H1 (cell line): ENCODE results near the gene ME1. TPM values are rescaled to one million over a fixed set of nuclear protein-coding genes. Genes with fewer than 3 reads are reported as not detected.

Source experiments
- CTCF ChIA-PET: fragments of 300-600 bp; sonication (Branson Sonifier 250); formaldehyde crosslinking; loops from one replicate; lab custom pipeline; 2021; ENCODE audit not compliant: partially characterized antibody; lab: Charles Lee
- POLR2A ChIA-PET: fragments of 300-600 bp; sonication (Branson Sonifier 250); formaldehyde crosslinking; loops from one replicate; lab custom pipeline; 2021; ENCODE audit warnings: inconsistent platforms; ENCODE audit not compliant: partially characterized antibody; lab: Charles Lee
- DNase-seq, 2 experiments: peaks; one replicate each; pipeline versions ENCODE4 v3.0.0 to v3.0.0-alpha.2; 2010 to 2022; ENCODE audit warnings: low spot score in 2 of 2, low read depth in 1 of 2, mixed read lengths in 1 of 2
- FAIRE-seq: peaks from 2 replicates; lab custom pipeline; 2011; peaks lifted over from hg19 to GRCh38; lab: Jason Lieb, UNC
- H2AFZ ChIP-seq: 2 replicates; pipeline ENCODE4 v1.8.1; 2012; ENCODE audit warnings: low read length, inconsistent platforms
- H2AK5ac ChIP-seq: 2 replicates; pipeline ENCODE4 v1.6.1; 2013; ENCODE audit warnings: low read depth, low read length
- H2BK120ac ChIP-seq: replicated peaks from 2 replicates; pipeline ENCODE3; 2013; ENCODE audit warnings: low read depth, low read length, inconsistent platforms
- H2BK12ac ChIP-seq: 2 replicates; pipeline ENCODE4 v1.6.1; 2013; ENCODE audit warnings: low read depth, low read length
- H2BK15ac ChIP-seq: 2 replicates; pipeline ENCODE4 v1.6.1; 2013; ENCODE audit warnings: low read length
- H2BK20ac ChIP-seq: 2 replicates; pipeline ENCODE4 v1.6.1; 2013; ENCODE audit warnings: low read length
- H2BK5ac ChIP-seq: 2 replicates; pipeline ENCODE4 v1.6.1; 2013; ENCODE audit warnings: low read depth, low read length
- H3K14ac ChIP-seq: 2 replicates; pipeline ENCODE4 v1.6.1; 2013; ENCODE audit warnings: inconsistent platforms; ENCODE audit not compliant: insufficient read length
- H3K18ac ChIP-seq: 2 replicates; pipeline ENCODE4 v1.6.1; 2013; ENCODE audit warnings: low read length; ENCODE audit errors: extremely low read depth
- H3K23ac ChIP-seq: 2 replicates; pipeline ENCODE4 v1.6.1; 2013; ENCODE audit warnings: inconsistent platforms; ENCODE audit not compliant: insufficient read length
- H3K23me2 ChIP-seq: 2 replicates; pipeline ENCODE4 v1.6.1; 2013; ENCODE audit warnings: low read depth, low read length
- H3K27ac ChIP-seq: 2 replicates; pipeline ENCODE4 v1.6.1; 2011; ENCODE audit warnings: low read depth, low read length, inconsistent platforms
- H3K27me3 ChIP-seq, 4 experiments: replicated peaks in 1 of 4; 1 replicate in 1 of 4; 2 replicates in 3 of 4; pipeline versions ENCODE4 v1.6.1 to v1.8.1; 2011 to 2013; ENCODE audit warnings: low read length in 3 of 4, mild to moderate bottlenecking in 3 of 4, inconsistent platforms in 2 of 4, mixed read lengths in 2 of 4, moderate library complexity in 1 of 4; ENCODE audit not compliant: control insufficient read depth in 3 of 4, insufficient read depth in 3 of 4; ENCODE audit errors: extremely low read depth in 1 of 4
- H3K36me3 ChIP-seq, 4 experiments: 2 replicates each; pipeline versions ENCODE4 v1.6.1 to v1.8.1; 2011 to 2013; ENCODE audit warnings: mild to moderate bottlenecking in 4 of 4, low read length in 3 of 4, moderate library complexity in 2 of 4, control low read depth in 1 of 4, inconsistent platforms in 1 of 4; ENCODE audit not compliant: insufficient read depth in 4 of 4, control insufficient read depth in 2 of 4
- H3K4ac ChIP-seq: replicated peaks from 2 replicates; pipeline ENCODE3; 2013; ENCODE audit warnings: low read length, low read depth, mixed read lengths, inconsistent platforms; ENCODE audit not compliant: insufficient read length
- H3K4me1 ChIP-seq, 4 experiments: replicated peaks in 1 of 4; 1 replicate in 1 of 4; 2 replicates in 3 of 4; pipeline versions ENCODE4 v1.6.1 to v1.8.1; 2011 to 2013; ENCODE audit warnings: low read length in 3 of 4, inconsistent platforms in 2 of 4, mixed read lengths in 1 of 4; ENCODE audit not compliant: insufficient read depth in 4 of 4, control insufficient read depth in 3 of 4
- H3K4me2 ChIP-seq, 2 experiments: 2 replicates each; pipeline versions ENCODE4 v1.6.1 to v1.8.1; 2011 to 2013; ENCODE audit warnings: low read depth in 2 of 2, low read length in 2 of 2, control low read depth in 1 of 2, inconsistent platforms in 1 of 2, mild to moderate bottlenecking in 1 of 2; ENCODE audit not compliant: insufficient read depth in 1 of 2
- H3K4me3 ChIP-seq, 4 experiments: fragments of 200-600, 300-600 bp in 1 of 4; sonication (generic), shearing (Covaris generic), sonication (Bioruptor Twin) in 1 of 4; 2 replicates each; pipeline versions ENCODE4 v1.5.1 to v1.8.1; 2011 to 2016; ENCODE audit warnings: low read length in 4 of 4, low read depth in 3 of 4, control low read depth in 2 of 4, inconsistent platforms in 2 of 4, mild to moderate bottlenecking in 2 of 4, mixed read lengths in 1 of 4, moderate library complexity in 1 of 4; ENCODE audit not compliant: insufficient read depth in 2 of 4; ENCODE audit errors: extremely low read depth in 1 of 4
- H3K56ac ChIP-seq: replicated peaks from 2 replicates; pipeline ENCODE3; 2013; ENCODE audit warnings: low read depth, mild to moderate bottlenecking, mixed read lengths, low read length, inconsistent platforms; ENCODE audit not compliant: insufficient read length
- H3K79me1 ChIP-seq: 2 replicates; pipeline ENCODE4 v1.6.1; 2013; ENCODE audit warnings: low read depth, low read length, control low read depth
- H3K79me2 ChIP-seq, 2 experiments: 2 replicates each; pipeline versions ENCODE4 v1.6.1 to v1.8.1; 2012 to 2013; ENCODE audit warnings: low read length in 2 of 2, mild to moderate bottlenecking in 2 of 2, inconsistent platforms in 1 of 2; ENCODE audit not compliant: insufficient read depth in 2 of 2, control insufficient read depth in 1 of 2
- H3K9ac ChIP-seq, 4 experiments: replicated peaks in 1 of 4; 1 replicate in 1 of 4; 2 replicates in 3 of 4; pipeline versions ENCODE4 v1.6.1 to v1.8.1; 2011 to 2013; ENCODE audit warnings: low read depth in 3 of 4, low read length in 3 of 4, control low read depth in 2 of 4, mild to moderate bottlenecking in 2 of 4, moderate library complexity in 2 of 4, inconsistent platforms in 1 of 4; ENCODE audit errors: extremely low read depth in 1 of 4
- H3K9me3 ChIP-seq, 2 experiments: 2 replicates each; pipeline versions ENCODE4 v1.6.1 to v1.8.1; 2012 to 2013; ENCODE audit warnings: mild to moderate bottlenecking in 2 of 2, moderate library complexity in 2 of 2, control low read depth in 1 of 2, inconsistent platforms in 1 of 2, low read depth in 1 of 2, low read length in 1 of 2, mixed read lengths in 1 of 2; ENCODE audit not compliant: insufficient read depth in 2 of 2
- H4K20me1 ChIP-seq, 2 experiments: replicated peaks in 1 of 2; 2 replicates each; pipeline versions ENCODE3 to v1.8.1; 2011 to 2013; ENCODE audit warnings: inconsistent platforms in 2 of 2, low read length in 2 of 2, mild to moderate bottlenecking in 1 of 2; ENCODE audit not compliant: insufficient read depth in 2 of 2, control insufficient read depth in 1 of 2
- H4K5ac ChIP-seq: 2 replicates; pipeline ENCODE4 v1.6.1; 2013; ENCODE audit warnings: low read length, low read depth, mixed read lengths, inconsistent platforms; ENCODE audit not compliant: insufficient read length
- H4K8ac ChIP-seq: 2 replicates; pipeline ENCODE4 v1.8.0; 2013; ENCODE audit warnings: mild to moderate bottlenecking, moderate library complexity, low read length, inconsistent platforms; ENCODE audit not compliant: insufficient read depth; ENCODE audit errors: extremely low read depth
- H4K91ac ChIP-seq: replicated peaks from 2 replicates; pipeline ENCODE3; 2013; ENCODE audit warnings: low read length, mixed read lengths, inconsistent platforms; ENCODE audit not compliant: insufficient read length
- ATF2 ChIP-seq: IDR thresholded peaks from 2 replicates; pipeline ENCODE4 v1.6.1; 2012; ENCODE audit warnings: low read length, inconsistent platforms
- CBX5 ChIP-seq: fragments of 300-800, 300-1000 bp; sonication (generic); IDR thresholded peaks from 2 replicates; pipeline ENCODE4 v1.7.1; 2016; ENCODE audit warnings: antibody characterized with exemption, low read length, low read depth
- CREB1 ChIP-seq: IDR thresholded peaks from 2 replicates; pipeline ENCODE4 v1.6.1; 2012; ENCODE audit warnings: inconsistent platforms
- HDAC6 ChIP-seq: IDR thresholded peaks from one replicate; pipeline ENCODE4 v1.7.1; 2012; ENCODE audit warnings: low read depth, mild to moderate bottlenecking, inconsistent platforms, low read length, moderate library complexity
- JUND ChIP-seq: IDR thresholded peaks from 2 replicates; pipeline ENCODE4 v1.6.1; 2011; ENCODE audit warnings: mild to moderate bottlenecking, improper control_type of control experiment, low read length
- KDM1A ChIP-seq: fragments of 200-600, 300-600 bp; sonication (generic); IDR thresholded peaks from 2 replicates; pipeline ENCODE4 v1.7.1; 2016; ENCODE audit warnings: mild to moderate bottlenecking, low read length, borderline replicate concordance
- KDM4A ChIP-seq: IDR thresholded peaks from one replicate; pipeline ENCODE4 v1.7.1; 2012; ENCODE audit warnings: low read depth, mild to moderate bottlenecking, moderate library complexity, low read length, inconsistent platforms; ENCODE audit not compliant: severe bottlenecking
- NRF1 ChIP-seq: IDR thresholded peaks from 2 replicates; pipeline ENCODE4 v1.6.1; 2011; ENCODE audit warnings: mild to moderate bottlenecking, low read depth, low read length, improper control_type of control experiment
- PHF8 ChIP-seq: fragments of 200-600 bp; sonication (generic); conservative IDR thresholded peaks from 2 replicates; pipeline ENCODE4 v1.7.1; 2012; ENCODE audit warnings: low read depth, mild to moderate bottlenecking, inconsistent platforms, low read length, moderate library complexity
- POLR2AphosphoS5 ChIP-seq: IDR thresholded peaks from 2 replicates; pipeline ENCODE4 v1.6.1; 2011; ENCODE audit warnings: low read depth, low read length
- POU5F1 ChIP-seq: IDR thresholded peaks from 2 replicates; pipeline ENCODE4 v1.6.1; 2011; ENCODE audit warnings: low read depth, mild to moderate bottlenecking, low read length, moderate library complexity
- RFX5 ChIP-seq: IDR thresholded peaks from 2 replicates; pipeline ENCODE4 v1.6.1; 2011; ENCODE audit warnings: low read depth, low read length, improper control_type of control experiment, borderline replicate concordance
- USF2 ChIP-seq: IDR thresholded peaks from 2 replicates; pipeline ENCODE4 v1.6.1; 2011; ENCODE audit warnings: low read length, improper control_type of control experiment
- polyA plus RNA-seq, 7 experiments: library from polyadenylated mRNA; depleted of rRNA in 3 of 7; stranded (reverse) in 5 of 7; unstranded in 2 of 7; fragments of >200 nt in 5 of 7; fragments of 200-250 nt in 2 of 7; gene quantifications; 1 replicate in 5 of 7; 2 replicates in 1 of 7; 4 replicates in 1 of 7; pipeline versions ENCODE4 v1.2.1 to v1.2.3, GENCODE V29; 2011 to 2013; ENCODE audit warnings: missing spikeins in 2 of 7, mixed read lengths in 2 of 7
- total RNA-seq: library from RNA; stranded (reverse); fragmentation: NEBNext Ultra II Directional; extraction: Animal tissue kit (Norgen Biotek cat#: 25700); gene quantifications from 2 replicates; pipeline ENCODE4 v1.2.1, GENCODE V29; 2021

Gene ME1
- total and polyA plus RNA-seq, 2 of the 8 experiments (the other 6 are each of a cell fraction or from before 2014, with no cell fraction given) = 1.3 to 3.9 TPM

- TF ChIP-seq POU5F1 (no peak), JUND (no peak), RFX5 (no peak), PHF8 (no peak), CBX5 (no peak), CREB1 (no peak), KDM1A (no peak), NRF1 (no peak), ATF2 (no peak), KDM4A (no peak), USF2 (no peak), HDAC6 (no peak), POLR2AphosphoS5 (no peak)
- TF ChIP-seq, all 59 proteins: peak for 0
Measured at GRCh38 chr6:83216806-83217205, 214.0 kb downstream of the ME1 start.

More at GRCh38 chr6:83216806-83217205, 214.0 kb downstream of the ME1 start:
- POLR2A ChIA-PET = interaction anchor here (1.7 kb wide), 1 partner anchor 23 kb away, joined by 4 read pairs; the partner anchor contains the start of genes PGM3 and RWDD2A
- no peak overlapping the region for H2AFZ ChIP-seq
- no peak overlapping the region for H2BK15ac ChIP-seq
- H3K79me1 ChIP-seq = no peaks in the 10 kb centered on the region
- no peak overlapping the region for H3K27ac ChIP-seq
- H3K9ac ChIP-seq = no peak overlapping the region
- H4K8ac ChIP-seq = no peak overlapping the region
- no peaks in the 10 kb centered on the region for H3K27me3 ChIP-seq
- H2AK5ac ChIP-seq = no peak overlapping the region
- H3K23me2 ChIP-seq = no peaks in the 10 kb centered on the region
- CTCF ChIA-PET = interaction anchor here (0.6 to 11.7 kb wide), 8 partner anchors 20 to 398 kb away, joined by 3 to 310 read pairs (median 3); partner anchors contain the start of genes DOP1A, PGM3, PRSS35 and RWDD2A
- H4K20me1 ChIP-seq = no peaks in the 10 kb centered on the region
- H2BK12ac ChIP-seq = no peak overlapping the region
- no peak overlapping the region for H4K91ac ChIP-seq
- H3K18ac ChIP-seq = no peak overlapping the region
- DNase-seq (no peak), FAIRE-seq (no peak)
- no peaks in the 10 kb centered on the region for H3K79me2 ChIP-seq
- no peak overlapping the region for H2BK120ac ChIP-seq
- no peak overlapping the region for H2BK5ac ChIP-seq
- H3K4ac ChIP-seq = no peak overlapping the region
- no peak overlapping the region for H4K5ac ChIP-seq
- H3K9me3 ChIP-seq = no peaks in the 10 kb centered on the region
- H3K36me3 ChIP-seq = no peaks in the 10 kb centered on the region
- no peaks in the 10 kb centered on the region for H3K4me1 ChIP-seq
- H3K23ac ChIP-seq = no peak overlapping the region
- no peak overlapping the region for H3K56ac ChIP-seq
- H2BK20ac ChIP-seq = no peak overlapping the region
- no peak overlapping the region for H3K4me2 ChIP-seq
- no peak overlapping the region for H3K4me3 ChIP-seq
- no peak overlapping the region for H3K14ac ChIP-seq
